Common myeloid progenitor, CD34-positive (primary cell): ENCODE data around the gene ANLN.

ENCODE experiments used
- CTCF ChIA-PET: fragments of 350-600 bp; sonication (Branson Sonifier 250); formaldehyde crosslinking; loops from one replicate; lab custom pipeline; 2021; ENCODE audit warnings: antibody characterized with exemption; lab: Charles Lee
- POLR2A ChIA-PET: fragments of 350-600 bp; sonication (Branson Sonifier 250); formaldehyde crosslinking; loops from one replicate; lab custom pipeline; 2021; ENCODE audit warnings: antibody characterized with exemption; lab: Charles Lee
- DNase-seq, 3 donors: peaks; one replicate each; pipeline versions ENCODE4 v3.0.0 to v3.0.0-alpha.2; 2013
- H3K27ac ChIP-seq, 2 experiments: 1 replicate in 1 of 2; 2 replicates in 1 of 2; pipeline ENCODE4 v1.7.0; 2013; ENCODE audit warnings: inconsistent platforms in 2 of 2, low read length in 2 of 2, mild to moderate bottlenecking in 2 of 2, low read depth in 1 of 2, moderate library complexity in 1 of 2; ENCODE audit not compliant: severe bottlenecking in 2 of 2, insufficient read depth in 1 of 2, poor library complexity in 1 of 2
- H3K27me3 ChIP-seq, 5 experiments: replicated peaks in 2 of 5; 1 replicate in 3 of 5; 2 replicates in 2 of 5; pipeline versions ENCODE4 v1.6.1 to v1.7.0; 2013; ENCODE audit warnings: low read length in 4 of 5, mild to moderate bottlenecking in 2 of 5, moderate library complexity in 2 of 5, inconsistent platforms in 1 of 5; ENCODE audit not compliant: insufficient read depth in 5 of 5, control insufficient read depth in 4 of 5
- H3K36me3 ChIP-seq, 4 experiments: 1 replicate in 2 of 4; 2 replicates in 2 of 4; pipeline versions ENCODE4 v1.6.1 to v1.7.0; 2013; ENCODE audit warnings: low read length in 3 of 4, control low read depth in 1 of 4, mild to moderate bottlenecking in 1 of 4; ENCODE audit not compliant: control insufficient read depth in 4 of 4, insufficient read depth in 4 of 4
- H3K4me1 ChIP-seq, 4 experiments: 1 replicate in 3 of 4; 2 replicates in 1 of 4; pipeline versions ENCODE4 v1.6.1 to v1.7.1; 2013; ENCODE audit warnings: low read length in 3 of 4, mild to moderate bottlenecking in 3 of 4, control low read depth in 1 of 4, inconsistent platforms in 1 of 4, moderate library complexity in 1 of 4; ENCODE audit not compliant: control insufficient read depth in 4 of 4, insufficient read depth in 4 of 4; ENCODE audit errors: control extremely low read depth in 1 of 4
- H3K4me3 ChIP-seq, 7 experiments: 1 replicate in 4 of 7; 2 replicates in 3 of 7; pipeline versions ENCODE4 v1.5.1 to v1.7.0; 2013; ENCODE audit warnings: mild to moderate bottlenecking in 7 of 7, low read length in 6 of 7, moderate library complexity in 6 of 7, inconsistent platforms in 2 of 7, low read depth in 2 of 7, control low read depth in 1 of 7; ENCODE audit not compliant: insufficient read depth in 4 of 7, control insufficient read depth in 1 of 7; ENCODE audit errors: extremely low read depth in 1 of 7
- H3K9me3 ChIP-seq, 5 experiments: 1 replicate in 4 of 5; 2 replicates in 1 of 5; pipeline versions ENCODE4 v1.6.1 to v1.7.1; 2013; ENCODE audit warnings: low read length in 4 of 5, mild to moderate bottlenecking in 2 of 5, inconsistent platforms in 1 of 5, low read depth in 1 of 5, moderate library complexity in 1 of 5; ENCODE audit not compliant: control insufficient read depth in 4 of 5, insufficient read depth in 2 of 5; ENCODE audit errors: control extremely low read depth in 1 of 5
- WGBS: methylation state at CpG from one replicate; pipeline ENCODE4 v1.1.5; 2013; ENCODE audit not compliant: insufficient coverage; 5-methylcytosine and 5-hydroxymethylcytosine counted together

Gene ANLN

GRCh38 chr7:36448781-36449379 is 59.2 kb downstream of the ANLN start:
- H3K27ac ChIP-seq, result no peak overlapping the region
- WGBS, result no CpG with 5 or more reads among the region's 4 CpGs
- no peak for DNase-seq
- peaks cover 0 to 3% (median 0%) of the 10 kb centered on the region in 5 experiments for H3K9me3 ChIP-seq
- POLR2A ChIA-PET, result no interaction called here
- no peaks in the 10 kb centered on the region for H3K27me3 ChIP-seq
- H3K4me1 ChIP-seq, result no peaks in the 10 kb centered on the region
- H3K36me3 ChIP-seq, result peaks cover 18 to 77% (median 39%) of the 10 kb centered on the region in 4 experiments
- CTCF ChIA-PET, result interaction anchor here (1.3 to 3.2 kb wide), 5 partner anchors 8 to 733 kb away, joined by 3 to 19 read pairs (median 5); no protein-coding TSS in a partner anchor
- H3K4me3 ChIP-seq, result no peak overlapping the region

- H3K27me3 ChIP-seq, result no peaks in the 10 kb centered on the region
- H3K9me3 ChIP-seq, result peaks cover 0 to 3% (median 0%) of the 10 kb centered on the region in 5 experiments
- POLR2A ChIA-PET, result no interaction called here
- WGBS, result 100% methylated on average over 1 of the region's 5 CpGs
- H3K36me3 ChIP-seq, result peaks cover 20 to 84% (median 41%) of the 10 kb centered on the region in 4 experiments
- CTCF ChIA-PET, result interaction anchor here (1.2 to 3.2 kb wide), 4 partner anchors 9 to 733 kb away, joined by 4 to 19 read pairs (median 5); no protein-coding TSS in a partner anchor
- H3K27ac ChIP-seq, result no peak overlapping the region
- H3K4me3 ChIP-seq, result no peak overlapping the region
- H3K4me1 ChIP-seq, result no peaks in the 10 kb centered on the region
- no peak for DNase-seq
Measured at GRCh38 chr7:36449685-36450084, 60.0 kb downstream of the ANLN start.

- no peaks in the 10 kb centered on the region for H3K4me1 ChIP-seq
- peaks cover 10 to 57% (median 27%) of the 10 kb centered on the region in 4 experiments for H3K36me3 ChIP-seq
- ChIA-PET POLR2A (no interaction called here), CTCF (interaction anchor here (1.6 kb wide), 1 partner anchor 12 kb away, joined by 8 read pairs; no protein-coding TSS in a partner anchor)
- no peaks in the 10 kb centered on the region for H3K9me3 ChIP-seq
- H3K27me3 ChIP-seq, result no peaks in the 10 kb centered on the region
- no peak overlapping the region for H3K27ac ChIP-seq
- no peak overlapping the region for H3K4me3 ChIP-seq
- no peak for DNase-seq
Measured at GRCh38 chr7:36453769-36454168, 64.1 kb downstream of the ANLN start.

GRCh38 chr7:36455646-36456045 is 66.0 kb downstream of the ANLN start:
- CTCF ChIA-PET, result interaction anchor here (2.3 kb wide), 1 partner anchor 14 kb away, joined by 13 read pairs; no protein-coding TSS in a partner anchor
- Histone ChIP-seq H3K36me3 (peaks cover 10 to 39% (median 20%) of the 10 kb centered on the region in 4 experiments), H3K4me1 (no peaks in the 10 kb centered on the region), H3K9me3 (no peaks in the 10 kb centered on the region), H3K4me3 (no peak overlapping the region), H3K27me3 (no peaks in the 10 kb centered on the region), H3K27ac (no peak overlapping the region)
- POLR2A ChIA-PET, result interaction anchor here (0.6 kb wide), 1 partner anchor 358 kb away, joined by 3 read pairs; no protein-coding TSS in a partner anchor
- WGBS, result 100% methylated on average over 1 of the region's 4 CpGs
- no peak for DNase-seq

- ChIA-PET CTCF (interaction anchor here (2.3 kb wide), 1 partner anchor 15 kb away, joined by 13 read pairs; no protein-coding TSS in a partner anchor), POLR2A (interaction anchor here (0.6 kb wide), 1 partner anchor 357 kb away, joined by 3 read pairs; no protein-coding TSS in a partner anchor)
- no peak overlapping the region for H3K27ac ChIP-seq
- peaks cover 10 to 34% (median 17%) of the 10 kb centered on the region in 4 experiments for H3K36me3 ChIP-seq
- H3K4me3 ChIP-seq, result no peak overlapping the region
- no CpG with 5 or more reads among the region's 3 CpGs for WGBS
- H3K4me1 ChIP-seq, result no peaks in the 10 kb centered on the region
- no peaks in the 10 kb centered on the region for H3K9me3 ChIP-seq
- no peak for DNase-seq
- no peaks in the 10 kb centered on the region for H3K27me3 ChIP-seq
Measured at GRCh38 chr7:36456138-36456537, 66.5 kb downstream of the ANLN start.

- H3K4me1 ChIP-seq, result no peaks in the 10 kb centered on the region
- H3K27ac ChIP-seq, result no peak overlapping the region
- CTCF ChIA-PET, result interaction anchor here (2.3 kb wide), 1 partner anchor 15 kb away, joined by 13 read pairs; no protein-coding TSS in a partner anchor
- no peak for DNase-seq
- no peak overlapping the region for H3K4me3 ChIP-seq
- H3K9me3 ChIP-seq, result no peaks in the 10 kb centered on the region
- peaks cover 8 to 30% (median 15%) of the 10 kb centered on the region in 4 experiments for H3K36me3 ChIP-seq
- POLR2A ChIA-PET, result no interaction called here
- no CpG with 5 or more reads among the region's 2 CpGs for WGBS
- H3K27me3 ChIP-seq, result no peaks in the 10 kb centered on the region
Measured at GRCh38 chr7:36456548-36456947, 66.9 kb downstream of the ANLN start.
